Measurements from ENCODE around the gene ANK3. TPM values are rescaled to one million over a fixed set of nuclear protein-coding genes. Genes with fewer than 3 reads are reported as not detected.

Gene ANK3
- total RNA-seq, 4 donors from 2014 or later, result 118 to 161 (median 151) TPM

DNA sequence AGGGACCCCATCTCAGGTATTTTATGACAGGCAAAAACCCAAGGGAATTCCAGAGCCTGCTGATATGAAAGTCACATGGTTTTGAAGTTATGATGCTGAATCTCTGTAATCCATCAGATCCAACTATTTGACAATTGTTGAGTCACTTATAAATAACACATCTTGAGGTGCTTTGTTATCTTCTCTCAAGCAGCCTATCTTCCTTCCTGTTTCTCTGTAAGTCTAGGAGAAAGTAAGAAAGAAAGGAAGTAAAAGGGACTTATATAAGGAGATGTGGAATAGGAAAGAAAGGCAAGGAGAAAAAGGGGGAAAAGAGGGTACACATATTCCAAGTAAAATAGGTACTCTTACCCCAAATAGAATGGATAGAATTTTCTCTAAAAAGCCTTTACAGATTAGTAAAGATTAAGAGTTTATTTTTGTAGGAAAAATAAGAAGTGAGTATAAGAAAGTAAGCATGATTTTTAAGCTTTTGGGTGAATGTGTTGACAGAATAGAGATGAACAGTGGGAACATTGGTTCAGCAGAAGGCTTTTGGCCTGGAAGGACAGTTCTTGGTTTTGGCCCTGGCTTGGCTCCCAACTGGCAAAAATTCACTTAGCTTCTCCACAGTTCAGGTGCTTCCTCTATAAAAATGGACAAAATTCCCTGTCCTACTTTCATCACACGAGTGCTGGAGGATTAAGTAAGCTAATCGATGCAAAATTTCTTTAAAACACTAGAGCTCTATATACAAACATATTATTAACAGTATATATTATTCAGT, 39.6 kb upstream of the ANK3 start:
- H3K27ac ChIP-seq, result no peak overlapping the region
- peaks cover 0 to 10% (median 0%) of the 10 kb centered on the region in 4 donors for H3K4me1 ChIP-seq
- TF ChIP-seq, protein P1, sequence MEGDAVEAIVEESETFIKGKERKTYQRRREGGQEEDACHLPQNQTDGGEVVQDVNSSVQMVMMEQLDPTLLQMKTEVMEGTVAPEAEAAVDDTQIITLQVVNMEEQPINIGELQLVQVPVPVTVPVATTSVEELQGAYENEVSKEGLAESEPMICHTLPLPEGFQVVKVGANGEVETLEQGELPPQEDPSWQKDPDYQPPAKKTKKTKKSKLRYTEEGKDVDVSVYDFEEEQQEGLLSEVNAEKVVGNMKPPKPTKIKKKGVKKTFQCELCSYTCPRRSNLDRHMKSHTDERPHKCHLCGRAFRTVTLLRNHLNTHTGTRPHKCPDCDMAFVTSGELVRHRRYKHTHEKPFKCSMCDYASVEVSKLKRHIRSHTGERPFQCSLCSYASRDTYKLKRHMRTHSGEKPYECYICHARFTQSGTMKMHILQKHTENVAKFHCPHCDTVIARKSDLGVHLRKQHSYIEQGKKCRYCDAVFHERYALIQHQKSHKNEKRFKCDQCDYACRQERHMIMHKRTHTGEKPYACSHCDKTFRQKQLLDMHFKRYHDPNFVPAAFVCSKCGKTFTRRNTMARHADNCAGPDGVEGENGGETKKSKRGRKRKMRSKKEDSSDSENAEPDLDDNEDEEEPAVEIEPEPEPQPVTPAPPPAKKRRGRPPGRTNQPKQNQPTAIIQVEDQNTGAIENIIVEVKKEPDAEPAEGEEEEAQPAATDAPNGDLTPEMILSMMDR (IDR thresholded peaks at IDR 0.05), result no peak
- no peak for TF ChIP-seq POLR2A (IDR thresholded peaks at IDR 0.05)
- no peaks in the 10 kb centered on the region for H3K36me3 ChIP-seq
- no peaks in the 10 kb centered on the region for H3K27me3 ChIP-seq
- DNase-seq, result no peak
- H3K9me3 ChIP-seq, result no peaks in the 10 kb centered on the region
- no peak overlapping the region for H3K4me3 ChIP-seq

DNA sequence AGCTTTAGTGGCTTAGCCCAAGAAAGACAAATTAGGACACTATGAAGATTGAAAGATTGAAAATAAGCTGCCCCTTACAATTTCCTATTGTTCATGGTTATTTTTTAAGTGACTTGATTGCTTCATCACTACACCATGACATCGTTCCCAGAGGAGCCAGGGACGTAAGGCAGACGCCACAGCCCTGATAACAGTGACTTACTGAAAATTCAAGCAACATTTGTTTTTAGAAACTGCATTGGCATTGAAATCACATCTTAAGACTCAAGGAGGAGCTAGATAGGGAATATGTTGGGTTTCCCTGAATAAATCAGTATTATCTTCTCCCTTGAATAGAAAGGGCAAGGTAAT, 38.7 kb upstream of the ANK3 start:
- Histone ChIP-seq H3K4me1 (peaks cover 0 to 1% (median 0%) of the 10 kb centered on the region in 4 donors), H3K9me3 (no peaks in the 10 kb centered on the region), H3K27ac (no peak overlapping the region), H3K36me3 (no peaks in the 10 kb centered on the region), H3K27me3 (no peaks in the 10 kb centered on the region), H3K4me3 (no peak overlapping the region)
- DNase-seq, result no peak
- TF ChIP-seq, protein P1 (IDR thresholded peaks at IDR 0.05), result no peak
- TF ChIP-seq POLR2A (IDR thresholded peaks at IDR 0.05), result no peak

DNA sequence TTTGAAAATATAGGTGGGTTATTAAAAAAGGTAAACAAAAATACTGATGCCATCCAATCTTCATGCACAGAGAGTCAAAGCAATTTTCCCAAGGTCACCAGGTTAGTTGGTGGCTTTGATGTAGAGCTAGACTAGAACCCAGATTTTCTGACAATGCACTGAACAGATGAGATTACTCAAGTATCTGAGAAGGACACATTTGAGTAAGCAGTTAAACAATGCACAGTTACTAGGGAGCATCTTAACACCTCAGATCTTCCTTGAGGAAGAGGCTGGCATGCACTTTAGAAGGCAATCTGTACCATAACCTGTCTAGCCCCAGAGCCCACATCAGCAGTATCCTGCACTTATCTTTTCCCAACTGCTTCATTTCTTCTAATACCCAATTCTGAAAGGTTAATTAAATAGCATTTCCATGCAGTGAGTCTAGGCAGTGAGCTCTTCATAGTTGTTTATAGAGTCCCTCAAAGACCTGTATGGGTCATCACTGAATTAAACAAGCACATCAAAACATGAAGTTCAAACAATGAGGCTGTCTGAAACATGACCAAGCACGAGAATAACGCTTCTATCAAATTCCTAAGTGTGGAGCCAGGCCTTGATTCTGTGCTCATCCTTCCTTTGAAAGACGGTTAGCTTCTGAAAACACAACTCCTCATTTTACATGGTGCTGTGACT, 38.2 kb upstream of the ANK3 start:
- no peaks in the 10 kb centered on the region for H3K27me3 ChIP-seq
- H3K4me3 ChIP-seq, result no peak overlapping the region
- DNase-seq, result no peak
- H3K27ac ChIP-seq, result no peak overlapping the region
- no peaks in the 10 kb centered on the region for H3K4me1 ChIP-seq
- H3K36me3 ChIP-seq, result no peaks in the 10 kb centered on the region
- TF ChIP-seq, protein P1 (IDR thresholded peaks at IDR 0.05), result no peak
- TF ChIP-seq POLR2A (IDR thresholded peaks at IDR 0.05), result no peak
- H3K9me3 ChIP-seq, result no peaks in the 10 kb centered on the region

DNA sequence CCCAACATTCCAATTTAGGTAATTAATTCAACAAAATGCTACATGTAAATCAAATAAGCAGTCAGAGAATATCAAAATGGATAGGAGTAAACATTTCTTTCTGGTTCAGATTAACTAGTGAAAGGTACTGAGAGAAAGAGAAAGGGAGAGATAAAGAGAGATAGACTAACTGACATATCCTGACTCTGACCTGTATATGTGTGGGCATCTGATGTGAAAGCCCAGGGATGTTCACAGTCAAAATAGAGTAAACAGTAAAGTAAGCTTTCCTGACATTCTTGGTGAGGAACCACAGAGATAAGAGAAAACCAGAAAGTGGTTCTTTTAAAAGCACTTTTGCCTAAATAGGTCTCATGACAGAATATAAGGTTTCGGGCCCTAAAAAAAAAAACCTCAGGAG, 37.5 kb upstream of the ANK3 start:
- Histone ChIP-seq H3K4me3 (no peak overlapping the region), H3K36me3 (no peaks in the 10 kb centered on the region), H3K27ac (no peak overlapping the region), H3K9me3 (no peaks in the 10 kb centered on the region), H3K4me1 (no peaks in the 10 kb centered on the region), H3K27me3 (no peaks in the 10 kb centered on the region)
- DNase-seq, result no peak
- TF ChIP-seq POLR2A (IDR thresholded peaks at IDR 0.05), result no peak
- TF ChIP-seq, protein P1 (IDR thresholded peaks at IDR 0.05), result no peak

DNA sequence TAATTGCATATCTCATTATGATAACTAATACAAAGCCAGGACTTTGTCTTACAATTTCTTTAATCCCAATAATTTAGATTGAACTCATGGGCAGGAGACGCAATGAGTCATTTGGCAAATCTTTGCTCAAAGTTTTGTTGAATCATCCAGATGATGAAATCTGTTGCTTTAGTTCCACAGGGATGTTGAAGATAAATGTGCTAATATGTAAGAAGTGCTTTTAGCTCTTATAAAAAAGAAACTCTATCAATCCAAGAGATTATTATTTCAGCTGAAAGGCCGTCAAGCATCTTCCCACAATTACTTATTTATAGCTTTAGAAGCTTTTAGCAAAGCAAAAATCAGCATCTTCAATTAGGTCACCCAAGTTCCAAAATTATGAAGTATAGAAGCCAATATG, 36.8 kb upstream of the ANK3 start:
- Histone ChIP-seq H3K36me3 (no peaks in the 10 kb centered on the region), H3K27me3 (no peaks in the 10 kb centered on the region), H3K9me3 (no peaks in the 10 kb centered on the region), H3K4me1 (no peaks in the 10 kb centered on the region), H3K27ac (no peak overlapping the region), H3K4me3 (no peak overlapping the region)
- TF ChIP-seq, protein P1 (IDR thresholded peaks at IDR 0.05), result no peak
- no peak for DNase-seq
